ENCODE measurements around the gene SAP130. TPM values are rescaled to one million over a fixed set of nuclear protein-coding genes. Genes with fewer than 3 reads are reported as not detected.

Gene SAP130
- total and polyA plus RNA-seq, 2 of the 8 experiments (the other 6 are each of a cell fraction or from before 2014, with no cell fraction given): 51.4 to 54.3 TPM

DNA sequence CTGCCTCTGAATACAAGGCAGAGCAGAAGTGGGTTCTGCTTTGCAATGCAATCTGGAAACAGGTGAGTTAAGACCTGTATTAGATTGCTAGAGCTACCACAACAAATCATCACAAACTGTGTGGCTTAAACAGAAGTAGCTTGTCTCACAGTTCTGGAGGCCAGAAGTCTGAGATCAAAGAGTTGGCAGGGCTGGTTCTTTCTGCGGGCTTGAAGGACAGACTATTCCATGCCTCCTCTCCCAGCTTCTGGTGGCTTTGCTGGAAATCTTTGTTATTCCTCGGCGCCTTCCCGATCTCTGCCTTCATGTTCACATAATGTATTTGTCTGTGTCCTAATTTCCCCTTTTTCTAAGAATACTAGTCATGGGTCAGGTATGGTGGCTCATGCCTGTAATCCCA, 58.4 kb downstream of the SAP130 start (continued):
- TF ChIP-seq POLR2A (IDR thresholded peaks at IDR 0.05; ENCODE audit: control extremely low read depth in 1 of 2, low read depth in 2 of 2, low read length in 2 of 2) (no peak), CHD2 (IDR thresholded peaks at IDR 0.05; ENCODE audit: low read length) (no peak), TAF7 (optimal IDR thresholded peaks at IDR 0.05; ENCODE audit: borderline replicate concordance, low read depth, low read length) (no peak), EZH2 (IDR thresholded peaks at IDR 0.05; ENCODE audit: low read depth, low read length, severe bottlenecking) (no peak), SAP30 (IDR thresholded peaks at IDR 0.05; ENCODE audit: insufficient read depth, insufficient replicate concordance, low read length) (no peak), SIX5 (IDR thresholded peaks at IDR 0.05; ENCODE audit: low read depth, low read length) (no peak)
- TF ChIP-seq, protein P1, sequence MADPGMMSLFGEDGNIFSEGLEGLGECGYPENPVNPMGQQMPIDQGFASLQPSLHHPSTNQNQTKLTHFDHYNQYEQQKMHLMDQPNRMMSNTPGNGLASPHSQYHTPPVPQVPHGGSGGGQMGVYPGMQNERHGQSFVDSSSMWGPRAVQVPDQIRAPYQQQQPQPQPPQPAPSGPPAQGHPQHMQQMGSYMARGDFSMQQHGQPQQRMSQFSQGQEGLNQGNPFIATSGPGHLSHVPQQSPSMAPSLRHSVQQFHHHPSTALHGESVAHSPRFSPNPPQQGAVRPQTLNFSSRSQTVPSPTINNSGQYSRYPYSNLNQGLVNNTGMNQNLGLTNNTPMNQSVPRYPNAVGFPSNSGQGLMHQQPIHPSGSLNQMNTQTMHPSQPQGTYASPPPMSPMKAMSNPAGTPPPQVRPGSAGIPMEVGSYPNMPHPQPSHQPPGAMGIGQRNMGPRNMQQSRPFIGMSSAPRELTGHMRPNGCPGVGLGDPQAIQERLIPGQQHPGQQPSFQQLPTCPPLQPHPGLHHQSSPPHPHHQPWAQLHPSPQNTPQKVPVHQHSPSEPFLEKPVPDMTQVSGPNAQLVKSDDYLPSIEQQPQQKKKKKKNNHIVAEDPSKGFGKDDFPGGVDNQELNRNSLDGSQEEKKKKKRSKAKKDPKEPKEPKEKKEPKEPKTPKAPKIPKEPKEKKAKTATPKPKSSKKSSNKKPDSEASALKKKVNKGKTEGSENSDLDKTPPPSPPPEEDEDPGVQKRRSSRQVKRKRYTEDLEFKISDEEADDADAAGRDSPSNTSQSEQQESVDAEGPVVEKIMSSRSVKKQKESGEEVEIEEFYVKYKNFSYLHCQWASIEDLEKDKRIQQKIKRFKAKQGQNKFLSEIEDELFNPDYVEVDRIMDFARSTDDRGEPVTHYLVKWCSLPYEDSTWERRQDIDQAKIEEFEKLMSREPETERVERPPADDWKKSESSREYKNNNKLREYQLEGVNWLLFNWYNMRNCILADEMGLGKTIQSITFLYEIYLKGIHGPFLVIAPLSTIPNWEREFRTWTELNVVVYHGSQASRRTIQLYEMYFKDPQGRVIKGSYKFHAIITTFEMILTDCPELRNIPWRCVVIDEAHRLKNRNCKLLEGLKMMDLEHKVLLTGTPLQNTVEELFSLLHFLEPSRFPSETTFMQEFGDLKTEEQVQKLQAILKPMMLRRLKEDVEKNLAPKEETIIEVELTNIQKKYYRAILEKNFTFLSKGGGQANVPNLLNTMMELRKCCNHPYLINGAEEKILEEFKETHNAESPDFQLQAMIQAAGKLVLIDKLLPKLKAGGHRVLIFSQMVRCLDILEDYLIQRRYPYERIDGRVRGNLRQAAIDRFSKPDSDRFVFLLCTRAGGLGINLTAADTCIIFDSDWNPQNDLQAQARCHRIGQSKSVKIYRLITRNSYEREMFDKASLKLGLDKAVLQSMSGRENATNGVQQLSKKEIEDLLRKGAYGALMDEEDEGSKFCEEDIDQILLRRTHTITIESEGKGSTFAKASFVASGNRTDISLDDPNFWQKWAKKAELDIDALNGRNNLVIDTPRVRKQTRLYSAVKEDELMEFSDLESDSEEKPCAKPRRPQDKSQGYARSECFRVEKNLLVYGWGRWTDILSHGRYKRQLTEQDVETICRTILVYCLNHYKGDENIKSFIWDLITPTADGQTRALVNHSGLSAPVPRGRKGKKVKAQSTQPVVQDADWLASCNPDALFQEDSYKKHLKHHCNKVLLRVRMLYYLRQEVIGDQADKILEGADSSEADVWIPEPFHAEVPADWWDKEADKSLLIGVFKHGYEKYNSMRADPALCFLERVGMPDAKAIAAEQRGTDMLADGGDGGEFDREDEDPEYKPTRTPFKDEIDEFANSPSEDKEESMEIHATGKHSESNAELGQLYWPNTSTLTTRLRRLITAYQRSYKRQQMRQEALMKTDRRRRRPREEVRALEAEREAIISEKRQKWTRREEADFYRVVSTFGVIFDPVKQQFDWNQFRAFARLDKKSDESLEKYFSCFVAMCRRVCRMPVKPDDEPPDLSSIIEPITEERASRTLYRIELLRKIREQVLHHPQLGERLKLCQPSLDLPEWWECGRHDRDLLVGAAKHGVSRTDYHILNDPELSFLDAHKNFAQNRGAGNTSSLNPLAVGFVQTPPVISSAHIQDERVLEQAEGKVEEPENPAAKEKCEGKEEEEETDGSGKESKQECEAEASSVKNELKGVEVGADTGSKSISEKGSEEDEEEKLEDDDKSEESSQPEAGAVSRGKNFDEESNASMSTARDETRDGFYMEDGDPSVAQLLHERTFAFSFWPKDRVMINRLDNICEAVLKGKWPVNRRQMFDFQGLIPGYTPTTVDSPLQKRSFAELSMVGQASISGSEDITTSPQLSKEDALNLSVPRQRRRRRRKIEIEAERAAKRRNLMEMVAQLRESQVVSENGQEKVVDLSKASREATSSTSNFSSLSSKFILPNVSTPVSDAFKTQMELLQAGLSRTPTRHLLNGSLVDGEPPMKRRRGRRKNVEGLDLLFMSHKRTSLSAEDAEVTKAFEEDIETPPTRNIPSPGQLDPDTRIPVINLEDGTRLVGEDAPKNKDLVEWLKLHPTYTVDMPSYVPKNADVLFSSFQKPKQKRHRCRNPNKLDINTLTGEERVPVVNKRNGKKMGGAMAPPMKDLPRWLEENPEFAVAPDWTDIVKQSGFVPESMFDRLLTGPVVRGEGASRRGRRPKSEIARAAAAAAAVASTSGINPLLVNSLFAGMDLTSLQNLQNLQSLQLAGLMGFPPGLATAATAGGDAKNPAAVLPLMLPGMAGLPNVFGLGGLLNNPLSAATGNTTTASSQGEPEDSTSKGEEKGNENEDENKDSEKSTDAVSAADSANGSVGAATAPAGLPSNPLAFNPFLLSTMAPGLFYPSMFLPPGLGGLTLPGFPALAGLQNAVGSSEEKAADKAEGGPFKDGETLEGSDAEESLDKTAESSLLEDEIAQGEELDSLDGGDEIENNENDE (IDR thresholded peaks at IDR 0.05; ENCODE audit: insufficient replicate concordance, low read length): no peak

Measured in H1 (cell line).